Mesendoderm (in vitro differentiated cells): Measurements from ENCODE around the gene ADAM10.

ENCODE experiments used
- DNase-seq: peaks from one replicate; pipeline ENCODE4 v3.0.0; 2013
- H2AK5ac ChIP-seq: 2 replicates; pipeline ENCODE4 v1.6.1; 2013; ENCODE audit warnings: low read length, inconsistent platforms
- H2BK120ac ChIP-seq: 2 replicates; pipeline ENCODE4 v1.6.1; 2013; ENCODE audit warnings: low read depth, mild to moderate bottlenecking, low read length, moderate library complexity, mixed read lengths
- H2BK15ac ChIP-seq: replicated peaks from 2 replicates; pipeline ENCODE4 v1.6.1; 2013; ENCODE audit warnings: low read depth, mild to moderate bottlenecking, moderate library complexity
- H2BK5ac ChIP-seq: 2 replicates; pipeline ENCODE4 v1.6.1; 2013; ENCODE audit warnings: low read length, inconsistent platforms
- H3K18ac ChIP-seq: 2 replicates; pipeline ENCODE4 v1.6.1; 2013; ENCODE audit warnings: mild to moderate bottlenecking, low read length, mixed read lengths
- H3K23ac ChIP-seq: one replicate; pipeline ENCODE4 v1.6.1; 2013; ENCODE audit warnings: low read length
- H3K27ac ChIP-seq: 2 replicates; pipeline ENCODE4 v1.5.1; 2013; ENCODE audit warnings: low read depth, mild to moderate bottlenecking, inconsistent platforms, low read length, moderate library complexity
- H3K27me3 ChIP-seq: 2 replicates; pipeline ENCODE4 v1.6.1; 2013; ENCODE audit warnings: low read length, control low read depth, mild to moderate bottlenecking, inconsistent platforms; ENCODE audit not compliant: insufficient read depth, poor library complexity
- H3K36me3 ChIP-seq: 2 replicates; pipeline ENCODE4 v1.6.1; 2013; ENCODE audit warnings: low read length, inconsistent platforms; ENCODE audit not compliant: control insufficient read depth, insufficient read depth
- H3K4ac ChIP-seq: one replicate; pipeline ENCODE4 v1.6.1; 2013; ENCODE audit warnings: low read depth, mild to moderate bottlenecking, low read length, moderate library complexity
- H3K4me1 ChIP-seq: 2 replicates; pipeline ENCODE4 v1.6.1; 2013; ENCODE audit warnings: low read depth, low read length, inconsistent platforms; ENCODE audit not compliant: control insufficient read depth
- H3K4me2 ChIP-seq: 2 replicates; pipeline ENCODE4 v1.6.1; 2013; ENCODE audit warnings: low read length
- H3K4me3 ChIP-seq: 2 replicates; pipeline ENCODE4 v1.5.1; 2013; ENCODE audit warnings: mild to moderate bottlenecking, low read length
- H3K56ac ChIP-seq: one replicate; pipeline ENCODE4 v1.6.1; 2013; ENCODE audit warnings: low read length
- H3K79me1 ChIP-seq: 2 replicates; pipeline ENCODE4 v1.6.1; 2013; ENCODE audit warnings: low read length, inconsistent platforms
- H3K79me2 ChIP-seq: 2 replicates; pipeline ENCODE4 v1.6.1; 2013; ENCODE audit warnings: mild to moderate bottlenecking, low read length; ENCODE audit not compliant: control insufficient read depth, insufficient read depth
- H3K9ac ChIP-seq: 2 replicates; pipeline ENCODE4 v1.6.1; 2013; ENCODE audit warnings: low read length, inconsistent platforms
- H4K5ac ChIP-seq: one replicate; pipeline ENCODE4 v1.6.1; 2013; ENCODE audit warnings: low read length
- H4K8ac ChIP-seq: one replicate; pipeline ENCODE4 v1.6.1; 2013; ENCODE audit warnings: low read depth, mild to moderate bottlenecking, control low read depth, low read length, moderate library complexity
- WGBS: extraction: QIAGEN DNeasy Blood & Tissue Kit; methylation state at CpG from one replicate; pipeline ENCODE4 v1.1.7; 2013; ENCODE audit warnings: low lambda C conversion rate, missing lambda C conversion rate; ENCODE audit not compliant: insufficient coverage; ENCODE audit errors: extremely low coverage; 5-methylcytosine and 5-hydroxymethylcytosine counted together

Gene ADAM10

GRCh38 chr15:58590926-58591325 is 158.6 kb downstream of the ADAM10 start:
- no CpG with 5 or more reads among the region's 1 CpG for WGBS
- Histone ChIP-seq H3K4me3 (no peak overlapping the region), H3K23ac (no peak overlapping the region), H3K18ac (no peak overlapping the region), H4K5ac (no peak overlapping the region), H2BK15ac (no peak overlapping the region), H3K56ac (no peak overlapping the region), H3K27me3 (no peaks in the 10 kb centered on the region), H3K4ac (no peak overlapping the region), H3K79me1 (no peaks in the 10 kb centered on the region), H3K36me3 (no peaks in the 10 kb centered on the region), H2BK5ac (no peak overlapping the region), H3K79me2 (no peaks in the 10 kb centered on the region), H2AK5ac (no peak overlapping the region), H3K4me1 (no peaks in the 10 kb centered on the region), H2BK120ac (no peak overlapping the region), H3K4me2 (no peak overlapping the region), H3K9ac (no peak overlapping the region), H4K8ac (no peak overlapping the region), H3K27ac (no peak overlapping the region)
- peak; percentile 28 for DNase-seq

DNA sequence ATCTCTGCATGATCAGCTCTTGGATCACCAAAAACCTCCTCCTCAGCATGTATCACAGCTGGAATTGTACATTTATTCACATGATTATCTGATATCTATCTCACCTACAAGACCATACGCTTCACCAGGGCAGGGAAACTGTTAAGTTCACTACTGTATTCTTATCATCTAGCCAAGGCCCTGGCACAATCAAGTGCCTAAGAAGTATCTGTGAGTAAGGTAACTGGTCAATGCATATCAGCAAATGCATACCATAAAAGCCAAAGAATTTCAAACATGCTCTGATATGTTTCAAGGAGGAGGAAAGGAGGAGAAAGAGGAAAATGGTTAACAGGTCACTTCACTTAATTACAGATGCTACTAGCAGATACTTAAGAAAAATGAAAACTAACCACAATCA is 159.3 kb downstream of the ADAM10 start:
- Histone ChIP-seq H3K36me3 (no peaks in the 10 kb centered on the region), H2BK120ac (no peak overlapping the region), H3K4me1 (no peaks in the 10 kb centered on the region), H3K9ac (no peak overlapping the region), H3K56ac (no peak overlapping the region), H3K4me2 (no peak overlapping the region), H2BK15ac (no peak overlapping the region), H3K79me1 (no peaks in the 10 kb centered on the region), H4K8ac (no peak overlapping the region), H2AK5ac (no peak overlapping the region), H4K5ac (no peak overlapping the region), H3K79me2 (no peaks in the 10 kb centered on the region), H2BK5ac (no peak overlapping the region), H3K4me3 (no peak overlapping the region), H3K27ac (no peak overlapping the region), H3K23ac (no peak overlapping the region), H3K4ac (no peak overlapping the region), H3K18ac (no peak overlapping the region), H3K27me3 (no peaks in the 10 kb centered on the region)
- no CpG with 5 or more reads among the region's 1 CpG for WGBS
- peak; percentile 90 for DNase-seq

DNA sequence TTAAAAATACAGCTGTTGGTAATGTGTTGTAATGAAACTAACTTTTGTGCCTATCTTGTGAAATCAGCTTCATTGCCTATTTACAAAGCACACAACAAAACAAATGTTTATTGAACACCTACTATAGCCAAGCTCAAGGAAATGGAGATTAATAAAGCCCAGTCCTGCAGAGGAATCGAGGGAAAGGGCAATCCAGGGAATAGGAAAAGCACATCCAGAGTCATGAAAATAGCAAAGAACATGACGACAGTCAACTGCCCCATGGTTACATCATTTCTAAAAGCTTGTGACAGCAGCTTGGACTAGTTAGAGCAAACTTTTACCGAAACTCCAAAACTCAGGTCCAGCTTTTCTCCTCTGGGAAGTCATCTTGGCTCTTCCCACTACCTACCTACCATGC is 160.5 kb downstream of the ADAM10 start:
- DNase-seq: no peak
- no peak overlapping the region for H4K8ac ChIP-seq
- no peak overlapping the region for H2BK120ac ChIP-seq
- H4K5ac ChIP-seq: no peak overlapping the region
- no peaks in the 10 kb centered on the region for H3K36me3 ChIP-seq
- peak overlapping the region; percentile 39 for H3K18ac ChIP-seq
- H2AK5ac ChIP-seq: no peak overlapping the region
- H3K4ac ChIP-seq: no peak overlapping the region
- no peak overlapping the region for H3K9ac ChIP-seq
- H3K4me3 ChIP-seq: no peak overlapping the region
- no peaks in the 10 kb centered on the region for H3K79me2 ChIP-seq
- H3K56ac ChIP-seq: no peak overlapping the region
- WGBS: no CpG with 5 or more reads among the region's 3 CpGs
- no peaks in the 10 kb centered on the region for H3K27me3 ChIP-seq
- H3K27ac ChIP-seq: no peak overlapping the region
- H2BK5ac ChIP-seq: peak overlapping the region; percentile 13
- no peak overlapping the region for H2BK15ac ChIP-seq
- H3K4me1 ChIP-seq: no peaks in the 10 kb centered on the region
- no peak overlapping the region for H3K23ac ChIP-seq
- H3K4me2 ChIP-seq: no peak overlapping the region
- no peaks in the 10 kb centered on the region for H3K79me1 ChIP-seq

DNA sequence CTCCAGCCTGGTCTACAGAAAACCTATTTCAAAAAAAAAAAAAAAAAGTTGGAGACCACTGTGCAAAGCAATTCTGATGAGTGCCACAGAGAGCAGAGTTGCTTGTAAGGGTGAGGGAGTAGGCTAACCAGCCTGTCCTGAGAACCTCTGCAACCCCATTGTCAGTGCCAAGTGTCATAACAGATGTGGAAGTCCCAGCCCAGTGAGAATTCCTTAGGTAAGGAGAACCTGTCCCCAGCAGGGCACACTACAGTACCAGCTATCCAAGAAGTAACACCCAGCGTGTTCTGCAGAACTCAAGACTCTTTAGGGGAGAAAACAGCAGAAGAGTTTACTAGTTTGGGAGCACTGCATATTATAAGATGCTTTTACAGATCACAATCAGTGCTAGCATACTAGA is 161.4 kb downstream of the ADAM10 start:
- no peak overlapping the region for H3K4ac ChIP-seq
- no peak overlapping the region for H4K8ac ChIP-seq
- no peak overlapping the region for H2BK120ac ChIP-seq
- H3K56ac ChIP-seq: no peak overlapping the region
- no peaks in the 10 kb centered on the region for H3K4me1 ChIP-seq
- H2BK5ac ChIP-seq: no peak overlapping the region
- peak; percentile 52 for DNase-seq
- H3K18ac ChIP-seq: no peak overlapping the region
- H3K27me3 ChIP-seq: no peaks in the 10 kb centered on the region
- H3K27ac ChIP-seq: no peak overlapping the region
- H3K36me3 ChIP-seq: no peaks in the 10 kb centered on the region
- H3K79me1 ChIP-seq: no peaks in the 10 kb centered on the region
- H2AK5ac ChIP-seq: no peak overlapping the region
- no peak overlapping the region for H2BK15ac ChIP-seq
- H3K79me2 ChIP-seq: no peaks in the 10 kb centered on the region
- no peak overlapping the region for H3K4me2 ChIP-seq
- no peak overlapping the region for H3K23ac ChIP-seq
- whole genome bisulfite sequencing: no CpG with 5 or more reads among the region's 1 CpG
- no peak overlapping the region for H3K4me3 ChIP-seq
- H3K9ac ChIP-seq: no peak overlapping the region
- no peak overlapping the region for H4K5ac ChIP-seq

- no peak overlapping the region for H2AK5ac ChIP-seq
These were observed 162.0 kb downstream of the ADAM10 start for GRCh38 chr15:58587486-58587885.

GRCh38 chr15:58585693-58586443 is 163.6 kb downstream of the ADAM10 start:
- Histone ChIP-seq H3K4me2 (no peak overlapping the region), H3K79me2 (no peaks in the 10 kb centered on the region), H3K56ac (no peak overlapping the region), H3K9ac (no peak overlapping the region), H3K4me1 (no peaks in the 10 kb centered on the region), H4K5ac (no peak overlapping the region), H3K79me1 (no peaks in the 10 kb centered on the region), H3K36me3 (no peaks in the 10 kb centered on the region), H2BK120ac (no peak overlapping the region), H3K4me3 (no peak overlapping the region), H3K18ac (no peak overlapping the region), H3K27ac (no peak overlapping the region), H2BK5ac (no peak overlapping the region), H4K8ac (no peak overlapping the region), H2BK15ac (no peak overlapping the region), H2AK5ac (peak overlapping the region; percentile 9), H3K27me3 (no peaks in the 10 kb centered on the region), H3K4ac (no peak overlapping the region), H3K23ac (no peak overlapping the region)
- DNase-seq: no peak
- no CpG with 5 or more reads among the region's 5 CpGs for WGBS

More at GRCh38 chr15:58587486-58587885, 162.0 kb downstream of the ADAM10 start:
- no peaks in the 10 kb centered on the region for H3K79me1 ChIP-seq
- no peak overlapping the region for H3K4me2 ChIP-seq
- H2BK5ac ChIP-seq: no peak overlapping the region
- H3K79me2 ChIP-seq: no peaks in the 10 kb centered on the region
- H3K27me3 ChIP-seq: no peaks in the 10 kb centered on the region
- no CpG with 5 or more reads among the region's 4 CpGs for WGBS
- no peak overlapping the region for H3K4ac ChIP-seq
- no peak overlapping the region for H3K56ac ChIP-seq
- no peak overlapping the region for H3K23ac ChIP-seq
- H4K8ac ChIP-seq: no peak overlapping the region
- no peak overlapping the region for H4K5ac ChIP-seq
- H2BK120ac ChIP-seq: no peak overlapping the region
- no peaks in the 10 kb centered on the region for H3K36me3 ChIP-seq
- H2BK15ac ChIP-seq: no peak overlapping the region
- H3K9ac ChIP-seq: no peak overlapping the region
- no peak for DNase-seq
- H3K4me1 ChIP-seq: no peaks in the 10 kb centered on the region
- no peak overlapping the region for H3K4me3 ChIP-seq
- H3K18ac ChIP-seq: no peak overlapping the region
- no peak overlapping the region for H3K27ac ChIP-seq
